MM.1S (cell line): ENCODE measurements around the gene OGFOD3.

Experiments used
- DNase-seq: peaks from one replicate; pipeline ENCODE4 v3.0.0-alpha.2; 2015
- H2AFZ ChIP-seq: fragments of 300-600 bp; sonication (generic); 2 replicates; pipeline ENCODE4 v1.6.0; 2016; ENCODE audit warnings: antibody characterized with exemption, low read length
- H3F3A ChIP-seq: fragments of 300-600 bp; sonication (generic); 2 replicates; pipeline ENCODE4 v1.6.1; 2016; ENCODE audit warnings: mild to moderate bottlenecking, antibody characterized with exemption, low read length, moderate library complexity, mixed read lengths; ENCODE audit not compliant: insufficient read depth
- H3K27ac ChIP-seq: fragments of 300-600 bp; sonication (generic); 2 replicates; pipeline ENCODE4 v1.5.1; 2016; ENCODE audit warnings: mild to moderate bottlenecking, low read length
- H3K27me3 ChIP-seq: fragments of 300-600 bp; sonication (generic); replicated peaks from 2 replicates; pipeline ENCODE4 v1.6.0; 2016; ENCODE audit warnings: low read length; ENCODE audit not compliant: insufficient read depth
- H3K36me3 ChIP-seq: fragments of 300-600 bp; sonication (generic); replicated peaks from 2 replicates; pipeline ENCODE4 v1.6.1; 2016; ENCODE audit warnings: mild to moderate bottlenecking, low read length, mixed read lengths; ENCODE audit not compliant: insufficient read depth
- H3K4me1 ChIP-seq: fragments of 300-600 bp; sonication (generic); 2 replicates; pipeline ENCODE4 v1.6.1; 2016; ENCODE audit warnings: low read length, mixed read lengths
- H3K4me2 ChIP-seq: fragments of 300-600 bp; sonication (generic); 2 replicates; pipeline ENCODE4 v1.6.0; 2016; ENCODE audit warnings: low read depth, low read length
- H3K4me3 ChIP-seq: fragments of 300-600 bp; sonication (generic); 2 replicates; pipeline ENCODE4 v1.5.1; 2016; ENCODE audit warnings: low read length, mixed read lengths
- H3K79me2 ChIP-seq: fragments of 300-600 bp; sonication (generic); 2 replicates; pipeline ENCODE4 v1.6.1; 2016; ENCODE audit warnings: mixed run types, low read length, mixed read lengths
- H3K9ac ChIP-seq: fragments of 300-600 bp; sonication (generic); 2 replicates; pipeline ENCODE4 v1.6.1; 2016; ENCODE audit warnings: low read length, mixed read lengths
- H3K9me2 ChIP-seq: fragments of 300-600 bp; sonication (generic); replicated peaks from 2 replicates; pipeline ENCODE4 v1.6.1; 2016; ENCODE audit warnings: mild to moderate bottlenecking, low read length, mixed read lengths; ENCODE audit not compliant: insufficient read depth
- H3K9me3 ChIP-seq: fragments of 300-600 bp; sonication (generic); replicated peaks from 2 replicates; pipeline ENCODE4 v1.6.1; 2016; ENCODE audit warnings: mild to moderate bottlenecking, low read length, mixed read lengths; ENCODE audit not compliant: insufficient read depth
- H4K20me1 ChIP-seq: fragments of 300-600 bp; sonication (generic); 2 replicates; pipeline ENCODE4 v1.6.1; 2016; ENCODE audit warnings: mild to moderate bottlenecking, low read length, moderate library complexity, mixed read lengths; ENCODE audit not compliant: insufficient read depth
- EZH2 ChIP-seq: fragments of 300-600 bp; sonication (generic); optimal IDR thresholded peaks from 2 replicates; pipeline ENCODE3; 2017; ENCODE audit warnings: low read depth, mild to moderate bottlenecking, antibody characterized with exemption, low read length, mixed read lengths
- EZH2phosphoT487 ChIP-seq: fragments of 300-600 bp; sonication (generic); IDR thresholded peaks from 2 replicates; pipeline ENCODE4 v1.6.1; 2018; ENCODE audit warnings: antibody characterized with exemption, low read length
- TF ChIP-seq, protein P1 (sequence below): fragments of 300-600 bp; sonication (generic); IDR thresholded peaks from 2 replicates; pipeline ENCODE4 v1.5.1; 2016; ENCODE audit warnings: antibody characterized with exemption, low read length, mixed read lengths

Gene OGFOD3

GRCh38 chr17:82439194-82439828 is 20.9 kb upstream of the OGFOD3 start:
- no peaks in the 10 kb centered on the region for H3K9me2 ChIP-seq
- DNase-seq = no peak
- H3K4me3 ChIP-seq = no peak overlapping the region
- no peak overlapping the region for H2AFZ ChIP-seq
- peaks cover 3% of the 10 kb centered on the region; the same call in 1 of the 2 replicates for H3K79me2 ChIP-seq
- peaks cover 6% of the 10 kb centered on the region for H3F3A ChIP-seq
- H3K36me3 ChIP-seq = no peaks in the 10 kb centered on the region
- no peaks in the 10 kb centered on the region for H3K9me3 ChIP-seq
- no peaks in the 10 kb centered on the region for H4K20me1 ChIP-seq
- TF ChIP-seq EZH2 (no peak), EZH2phosphoT487 (no peak)
- TF ChIP-seq, protein P1, sequence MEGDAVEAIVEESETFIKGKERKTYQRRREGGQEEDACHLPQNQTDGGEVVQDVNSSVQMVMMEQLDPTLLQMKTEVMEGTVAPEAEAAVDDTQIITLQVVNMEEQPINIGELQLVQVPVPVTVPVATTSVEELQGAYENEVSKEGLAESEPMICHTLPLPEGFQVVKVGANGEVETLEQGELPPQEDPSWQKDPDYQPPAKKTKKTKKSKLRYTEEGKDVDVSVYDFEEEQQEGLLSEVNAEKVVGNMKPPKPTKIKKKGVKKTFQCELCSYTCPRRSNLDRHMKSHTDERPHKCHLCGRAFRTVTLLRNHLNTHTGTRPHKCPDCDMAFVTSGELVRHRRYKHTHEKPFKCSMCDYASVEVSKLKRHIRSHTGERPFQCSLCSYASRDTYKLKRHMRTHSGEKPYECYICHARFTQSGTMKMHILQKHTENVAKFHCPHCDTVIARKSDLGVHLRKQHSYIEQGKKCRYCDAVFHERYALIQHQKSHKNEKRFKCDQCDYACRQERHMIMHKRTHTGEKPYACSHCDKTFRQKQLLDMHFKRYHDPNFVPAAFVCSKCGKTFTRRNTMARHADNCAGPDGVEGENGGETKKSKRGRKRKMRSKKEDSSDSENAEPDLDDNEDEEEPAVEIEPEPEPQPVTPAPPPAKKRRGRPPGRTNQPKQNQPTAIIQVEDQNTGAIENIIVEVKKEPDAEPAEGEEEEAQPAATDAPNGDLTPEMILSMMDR = no peak
- no peak overlapping the region for H3K27ac ChIP-seq
- H3K27me3 ChIP-seq = no peaks in the 10 kb centered on the region
- no peak overlapping the region for H3K9ac ChIP-seq
- H3K4me2 ChIP-seq = no peak overlapping the region
- H3K4me1 ChIP-seq = peaks cover 9% of the 10 kb centered on the region; the same call in 1 of the 2 replicates

DNA sequence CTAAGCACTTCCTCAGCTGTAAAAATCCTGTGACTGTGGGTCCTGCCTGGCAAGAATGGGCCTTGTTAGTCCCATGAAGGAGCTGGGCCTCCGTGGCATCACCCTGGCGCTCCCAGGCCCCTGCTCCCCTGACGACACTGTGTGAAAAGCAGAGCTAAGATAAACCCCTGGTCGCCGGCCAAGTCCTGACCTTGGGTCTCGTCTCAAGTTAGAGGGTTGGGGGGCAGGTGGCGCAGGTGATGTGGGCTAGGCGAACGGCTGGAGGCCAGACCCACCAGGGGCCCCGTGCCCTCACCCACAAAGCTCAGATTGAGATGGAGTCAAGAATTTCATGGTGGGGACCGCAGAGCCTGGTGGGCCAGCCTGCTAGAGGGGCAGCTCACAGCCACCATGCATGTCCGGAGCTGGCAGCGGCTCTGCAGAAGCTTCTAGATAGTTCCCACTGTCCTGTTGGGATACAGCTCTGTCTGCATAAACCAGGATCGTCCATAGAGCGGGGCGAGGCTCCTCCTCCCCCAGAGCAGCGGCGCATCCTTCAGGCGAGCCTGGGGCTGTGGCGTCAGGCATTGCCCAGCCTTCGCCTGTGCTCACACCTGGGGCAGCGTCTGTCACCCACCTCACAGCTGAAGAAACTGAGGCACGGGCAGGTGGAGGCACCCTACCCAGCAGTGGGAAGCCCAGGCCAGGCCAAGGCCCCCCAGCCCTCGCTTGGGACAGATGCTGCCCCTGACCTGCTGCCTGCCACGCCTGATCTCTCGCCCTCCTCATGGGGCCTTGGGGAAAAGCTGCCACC is 20.2 kb upstream of the OGFOD3 start:
- peaks cover 15% of the 10 kb centered on the region for H3K4me1 ChIP-seq
- H3K27me3 ChIP-seq = no peaks in the 10 kb centered on the region
- no peaks in the 10 kb centered on the region for H3K36me3 ChIP-seq

DNA sequence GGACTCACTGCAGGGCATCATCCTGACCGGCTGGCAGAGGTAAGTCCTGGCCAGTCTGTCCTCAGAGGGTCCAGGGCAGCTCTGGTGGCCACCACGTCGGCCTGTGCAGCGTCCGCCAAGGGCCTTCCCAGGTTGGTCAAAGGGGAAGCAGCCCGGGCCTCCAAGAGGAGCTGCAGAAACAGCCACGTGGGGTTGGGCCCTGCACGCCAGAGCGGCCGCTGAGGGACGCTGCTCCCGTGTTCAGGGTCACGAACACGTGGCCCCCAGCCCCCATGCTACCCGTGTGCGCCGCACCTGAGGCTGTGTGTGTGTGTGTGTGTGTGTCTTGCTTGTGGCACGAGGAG is 18.9 kb upstream of the OGFOD3 start:
- H3K27me3 ChIP-seq = no peaks in the 10 kb centered on the region
- no peak overlapping the region for H3K4me3 ChIP-seq
- H3K36me3 ChIP-seq = no peaks in the 10 kb centered on the region
- no peak overlapping the region for H3K9ac ChIP-seq
- H3F3A ChIP-seq = peaks cover under 1% of the 10 kb centered on the region
- H3K4me2 ChIP-seq = no peak overlapping the region
- no peak overlapping the region for H2AFZ ChIP-seq
- no peaks in the 10 kb centered on the region for H4K20me1 ChIP-seq
- no peaks in the 10 kb centered on the region for H3K9me3 ChIP-seq
- TF ChIP-seq EZH2 = no peak
- TF ChIP-seq EZH2phosphoT487 = no peak
- TF ChIP-seq, protein P1 = no peak
- H3K27ac ChIP-seq = no peak overlapping the region
- H3K4me1 ChIP-seq = peaks cover 15% of the 10 kb centered on the region
- DNase-seq = no peak
- no peaks in the 10 kb centered on the region for H3K9me2 ChIP-seq
- no peaks in the 10 kb centered on the region for H3K79me2 ChIP-seq

More for the DNA sequence above, 20.2 kb upstream of the OGFOD3 start:
- Histone ChIP-seq H3K9me3 (no peaks in the 10 kb centered on the region), H3K9me2 (no peaks in the 10 kb centered on the region), H3K4me2 (no peak overlapping the region), H3F3A (peaks cover 6% of the 10 kb centered on the region), H3K9ac (no peak overlapping the region), H3K27ac (no peak overlapping the region), H3K4me3 (no peak overlapping the region), H3K79me2 (no peaks in the 10 kb centered on the region), H2AFZ (no peak overlapping the region), H4K20me1 (no peaks in the 10 kb centered on the region)
- TF ChIP-seq, protein P1 = no peak
- TF ChIP-seq EZH2 = no peak
- TF ChIP-seq EZH2phosphoT487 = no peak
- no peak for DNase-seq
